Measurements from ENCODE around the gene BTBD10.

BTBD10 gene

GRCh38 chr11:13367115-13367514 is 95.9 kb downstream of the BTBD10 start:
- DNase-seq, result no peak

- DNase-seq, result no peak
Observed at GRCh38 chr11:13366266-13367026, 96.6 kb downstream of the BTBD10 start.

DNA sequence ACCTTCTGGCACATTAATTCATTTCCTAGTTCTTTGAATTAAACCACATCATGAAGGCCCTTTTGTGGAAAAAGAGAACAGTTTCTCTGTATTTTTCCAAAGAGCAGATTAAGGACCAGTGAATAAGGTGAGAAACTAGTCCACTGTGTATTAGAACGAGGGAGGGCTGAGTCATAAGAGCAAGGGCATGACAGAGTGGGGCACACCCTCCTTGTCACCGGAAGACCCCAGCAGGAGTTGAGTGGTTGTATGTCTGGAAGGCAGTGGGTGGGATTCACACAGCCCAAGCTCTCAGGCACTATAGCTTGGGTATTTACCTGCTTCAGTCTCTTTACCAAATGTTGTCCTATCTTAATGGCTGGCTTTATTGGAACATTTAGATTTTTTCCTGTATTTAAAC is 98.6 kb downstream of the BTBD10 start:
- DNase-seq, result no peak

DNA sequence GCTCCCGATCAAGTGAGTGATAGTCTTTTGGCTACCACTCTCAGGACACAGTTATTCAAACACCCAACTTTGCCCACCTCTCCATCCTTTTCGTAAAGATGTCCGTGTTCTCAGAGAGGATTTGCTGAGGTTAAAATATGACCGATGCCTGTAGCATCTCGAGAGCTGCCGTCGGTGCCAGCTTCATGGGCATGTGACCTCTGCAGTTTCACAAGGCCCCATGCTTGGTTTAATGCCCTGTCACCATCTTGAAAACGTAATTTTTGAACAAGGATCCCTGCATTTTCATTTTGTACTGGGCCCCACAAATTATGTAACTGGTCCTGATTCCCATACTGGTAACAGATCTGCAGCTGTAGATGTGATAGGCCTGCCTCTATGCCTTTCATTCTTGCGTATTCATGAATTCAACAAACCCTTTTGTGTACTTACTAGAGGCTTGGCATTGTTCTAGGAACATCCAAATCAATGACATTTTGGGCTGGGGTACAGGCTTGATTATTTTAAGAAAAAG is 100.4 kb downstream of the BTBD10 start:
- DNase-seq, result no peak

GRCh38 chr11:13358596-13359270 is 104.3 kb downstream of the BTBD10 start:
- no peak for DNase-seq

DNA sequence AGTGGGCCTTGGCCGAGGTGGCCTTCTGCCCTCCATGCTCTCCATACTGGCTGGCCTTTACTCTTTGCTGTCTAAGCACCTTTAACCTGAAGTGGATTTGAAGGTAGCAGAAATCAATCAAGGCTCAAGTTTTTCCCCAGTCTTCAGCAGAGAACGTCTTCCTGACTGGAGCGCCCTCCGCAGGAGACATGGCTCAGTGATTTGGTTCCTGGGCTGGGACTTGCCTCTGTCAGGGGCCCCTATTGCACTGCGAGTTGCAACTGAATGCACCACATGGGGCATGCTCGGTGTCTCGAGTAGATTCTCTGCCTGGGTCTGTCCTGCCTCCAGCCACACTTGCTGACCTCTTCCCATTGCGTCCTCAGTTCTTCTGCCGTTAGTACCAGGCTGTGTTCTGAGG is 105.8 kb downstream of the BTBD10 start:
- no peak for DNase-seq

GRCh38 chr11:13355191-13355590 is 107.8 kb downstream of the BTBD10 start:
- no peak for DNase-seq

- DNase-seq, result no peak
Observed at GRCh38 chr11:13354335-13354734, 108.7 kb downstream of the BTBD10 start.

DNA sequence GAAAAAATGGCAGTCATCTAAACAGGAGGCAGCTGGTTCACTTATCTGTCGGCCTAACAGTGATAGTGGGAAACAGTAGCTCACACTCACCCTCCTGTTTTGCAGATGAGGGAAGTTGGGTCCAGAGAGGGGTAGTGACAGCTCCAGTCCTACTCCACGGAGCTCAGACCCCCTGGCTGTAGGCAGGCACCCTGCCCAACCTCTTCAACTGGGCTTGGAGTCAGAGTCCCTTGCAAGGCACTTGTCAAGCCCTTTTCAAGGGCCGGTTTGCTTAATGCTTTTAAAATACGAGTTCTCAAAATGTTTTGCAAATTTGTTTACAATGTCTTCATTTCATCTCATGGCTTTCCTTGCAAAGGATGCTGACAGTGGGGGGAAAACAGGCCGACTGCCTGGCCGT is 110.3 kb downstream of the BTBD10 start:
- no peak for DNase-seq

DNA sequence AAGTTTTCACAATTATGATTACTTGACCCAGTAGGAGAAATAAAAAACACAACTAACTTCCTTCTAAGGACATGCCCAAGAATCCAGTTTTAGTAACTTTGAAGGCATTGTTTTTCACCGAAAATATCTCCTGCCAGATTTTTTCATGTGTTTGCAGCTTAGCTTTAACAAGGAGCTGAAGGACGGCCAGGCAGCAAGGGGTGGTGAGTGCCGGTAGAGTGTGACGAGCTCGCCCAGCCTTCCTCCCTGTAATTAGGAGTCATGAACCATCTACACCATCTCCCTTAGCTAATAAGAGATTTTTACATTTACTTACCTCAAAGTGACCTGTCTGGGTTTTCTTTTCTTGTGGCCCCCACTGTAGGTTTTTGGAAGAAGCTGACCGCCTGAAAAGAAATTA is 113.4 kb downstream of the BTBD10 start:
- DNase-seq, result no peak

DNA sequence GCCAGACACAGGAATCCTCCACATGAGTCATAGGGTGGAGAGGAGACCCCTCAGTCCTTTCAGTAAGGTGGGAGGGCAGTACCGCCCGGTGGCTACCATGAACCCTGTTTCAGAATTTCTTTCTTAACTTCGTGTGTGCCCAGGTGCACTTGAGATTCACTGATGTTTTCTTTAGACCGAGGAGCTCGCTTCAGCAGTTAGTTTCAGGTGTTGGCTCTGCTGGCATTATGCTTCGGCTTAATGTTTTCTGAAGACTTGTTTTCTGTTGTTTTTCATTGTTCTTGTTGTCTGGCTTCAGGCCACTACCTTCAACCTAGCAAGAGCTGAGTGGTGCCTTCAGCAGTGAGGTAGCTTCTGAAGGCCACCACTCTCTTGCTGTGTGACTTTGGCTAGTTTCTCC is 114.0 kb downstream of the BTBD10 start:
- no peak for DNase-seq

DNA sequence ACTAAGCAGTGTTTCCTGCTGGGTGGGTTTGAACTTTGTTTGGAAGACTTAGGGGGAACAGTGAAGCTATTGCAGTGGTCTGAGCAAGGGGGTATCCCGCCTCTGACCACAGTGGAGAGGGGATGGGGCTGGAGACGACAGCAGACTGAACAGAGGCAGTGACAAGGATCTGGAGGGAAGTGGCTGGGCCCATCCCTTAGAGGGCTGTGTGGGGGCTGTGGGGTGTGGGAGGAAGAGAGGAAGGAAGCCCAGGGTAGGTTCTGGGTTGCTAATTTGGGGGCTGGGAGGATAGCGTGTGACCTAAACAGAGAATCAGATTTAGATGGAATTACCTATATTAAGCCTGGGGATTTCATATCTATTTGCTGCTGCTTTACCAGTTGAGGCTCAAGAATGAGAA is 114.7 kb downstream of the BTBD10 start:
- no peak for DNase-seq

DNA sequence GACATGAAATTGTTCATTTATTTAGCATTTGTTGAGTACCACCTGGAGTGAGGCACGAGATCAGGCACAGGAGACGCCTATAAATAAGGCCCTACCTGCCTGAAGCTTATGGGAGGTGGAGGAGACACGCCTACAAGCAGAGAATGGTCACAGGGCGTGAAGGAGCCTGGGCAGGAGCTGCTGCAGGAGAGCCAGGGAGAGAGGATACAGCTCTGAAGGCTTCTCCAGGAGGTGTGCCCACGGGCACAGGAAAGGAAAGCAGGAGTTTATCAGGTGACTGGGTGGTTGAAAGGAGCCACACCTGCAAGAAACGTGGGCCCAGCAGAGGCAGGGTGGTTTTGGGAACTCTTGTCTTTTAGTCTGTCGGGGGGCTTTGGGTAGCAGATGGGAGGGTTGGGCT is 115.1 kb downstream of the BTBD10 start:
- DNase-seq, result no peak

- DNase-seq, result no peak
Observed at GRCh38 chr11:13346470-13346869, 116.6 kb downstream of the BTBD10 start.

- no peak for DNase-seq
Observed at GRCh38 chr11:13344818-13345217, 118.2 kb downstream of the BTBD10 start.

GRCh38 chr11:13343931-13344717 is 118.9 kb downstream of the BTBD10 start:
- DNase-seq, result peak; percentile 57

DNA sequence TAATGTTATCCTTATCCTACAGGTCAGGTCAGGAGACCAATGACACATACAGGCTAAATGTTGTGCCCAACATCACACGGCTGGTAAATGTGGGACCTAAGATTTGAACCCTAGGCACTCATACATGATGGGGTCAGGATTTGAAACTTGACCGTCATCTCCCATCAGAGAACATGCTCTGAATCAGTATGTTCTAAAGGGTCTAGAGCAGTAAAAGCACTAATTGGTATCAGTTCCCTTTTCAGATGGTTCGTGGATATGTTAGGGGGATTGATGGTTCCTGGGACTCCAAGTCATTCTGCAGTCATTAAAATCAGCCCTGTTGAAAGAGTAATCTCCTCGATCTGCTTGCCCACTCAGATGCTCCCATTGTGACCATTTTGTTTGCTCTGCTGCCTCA is 120.0 kb downstream of the BTBD10 start:
- no peak for DNase-seq

GRCh38 chr11:13341026-13341425 is 122.0 kb downstream of the BTBD10 start:
- DNase-seq, result no peak

- DNase-seq, result no peak
Observed at GRCh38 chr11:13339195-13340153, 123.5 kb downstream of the BTBD10 start.

GRCh38 chr11:13338427-13339069 is 124.5 kb downstream of the BTBD10 start:
- no peak for DNase-seq

DNA sequence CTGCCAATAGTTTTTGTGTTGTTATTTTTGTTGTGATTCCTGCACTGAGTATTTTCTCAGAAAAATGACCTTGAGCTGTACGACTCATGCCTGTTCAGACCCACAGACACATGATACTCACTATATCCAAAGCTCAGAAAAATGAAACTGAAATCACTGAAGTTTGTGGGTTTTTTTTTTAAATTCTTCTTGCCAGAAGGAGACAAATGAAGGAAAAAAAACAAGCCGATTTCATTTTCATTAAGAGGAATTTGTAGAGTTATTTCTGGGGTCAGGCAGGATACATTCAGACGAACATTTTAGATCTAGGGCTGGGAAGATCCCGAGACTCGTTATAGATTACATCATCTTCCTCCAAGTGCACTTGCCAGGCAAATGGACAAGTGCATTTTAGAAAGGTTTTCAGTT is 125.0 kb downstream of the BTBD10 start:
- DNase-seq, result no peak

Measured in NCI-H2227 treated with DMSO at 0.1 percent for 48 hours (cell line).